GM19099 (cell line): ENCODE results near the gene DUSP1.

Experiments used
- POLR2A ChIP-seq: IDR thresholded peaks from 3 replicates; pipeline ENCODE4 v1.6.1; 2011; ENCODE audit warnings: low read depth; ENCODE audit not compliant: insufficient read length; ENCODE audit errors: extremely low read depth

Gene DUSP1

GRCh38 chr5:172802112-172802511 lies 31.1 kb upstream of the DUSP1 start:
- TF ChIP-seq POLR2A: no peak

GRCh38 chr5:172801179-172801671 lies 30.2 kb upstream of the DUSP1 start:
- no peak for TF ChIP-seq POLR2A

- TF ChIP-seq POLR2A: no peak
These were observed 29.1 kb upstream of the DUSP1 start for GRCh38 chr5:172800088-172800551.

- no peak for TF ChIP-seq POLR2A
These were observed 28.4 kb upstream of the DUSP1 start for GRCh38 chr5:172799416-172799815.

GRCh38 chr5:172798422-172799215 lies 27.6 kb upstream of the DUSP1 start:
- TF ChIP-seq POLR2A: no peak

- TF ChIP-seq POLR2A: no peak
These were observed 26.8 kb upstream of the DUSP1 start for GRCh38 chr5:172797771-172798191.

- no peak for TF ChIP-seq POLR2A
These were observed 25.3 kb upstream of the DUSP1 start for GRCh38 chr5:172796306-172796705.

- TF ChIP-seq POLR2A: no peak
These were observed 24.5 kb upstream of the DUSP1 start for GRCh38 chr5:172795318-172795977.

- no peak for TF ChIP-seq POLR2A
These were observed 22.8 kb upstream of the DUSP1 start for GRCh38 chr5:172793577-172794488.

GRCh38 chr5:172792701-172793570 lies 21.9 kb upstream of the DUSP1 start:
- TF ChIP-seq POLR2A: no peak

- no peak for TF ChIP-seq POLR2A
These were observed 20.9 kb upstream of the DUSP1 start for GRCh38 chr5:172791726-172792445.

- no peak for TF ChIP-seq POLR2A
These were observed 20.3 kb upstream of the DUSP1 start for GRCh38 chr5:172791286-172791685.

GRCh38 chr5:172790496-172790889 lies 19.5 kb upstream of the DUSP1 start:
- no peak for TF ChIP-seq POLR2A

- TF ChIP-seq POLR2A: no peak
These were observed 18.9 kb upstream of the DUSP1 start for GRCh38 chr5:172789687-172790495.
